Nephron progenitor cell (in vitro differentiated cells): ENCODE measurements around the gene SHISA4.

Experiments used
- DNase-seq: peaks from one replicate; pipeline ENCODE4 v3.0.0; 2021
- H3K27ac Mint-ChIP-seq: 2 replicates; pipeline ENCODE4 v1.8.0; 2021; ENCODE audit warnings: mild to moderate bottlenecking, moderate library complexity, mixed read lengths
- H3K27me3 Mint-ChIP-seq: 2 replicates; pipeline ENCODE4 v1.8.0; 2021; ENCODE audit warnings: mild to moderate bottlenecking, low read depth, mixed read lengths; ENCODE audit not compliant: poor library complexity
- H3K36me3 Mint-ChIP-seq: 2 replicates; pipeline ENCODE4 v1.8.0; 2021; ENCODE audit warnings: low read depth, mixed read lengths
- H3K4me1 Mint-ChIP-seq: 2 replicates; pipeline ENCODE4 v1.8.0; 2021; ENCODE audit warnings: mixed read lengths
- H3K4me3 Mint-ChIP-seq: 2 replicates; pipeline ENCODE4 v1.8.0; 2021; ENCODE audit warnings: mild to moderate bottlenecking, moderate library complexity, mixed read lengths
- H3K9me3 Mint-ChIP-seq: 2 replicates; pipeline ENCODE4 v1.8.0; 2021; ENCODE audit warnings: mild to moderate bottlenecking, moderate library complexity, mixed read lengths
- TF ChIP-seq, protein P1 (sequence below): fragments of 200-600 bp; sonication (generic); IDR thresholded peaks from 2 replicates; pipeline ENCODE4 v1.5.0; 2021; ENCODE audit warnings: antibody characterized with exemption

SHISA4 gene

DNA sequence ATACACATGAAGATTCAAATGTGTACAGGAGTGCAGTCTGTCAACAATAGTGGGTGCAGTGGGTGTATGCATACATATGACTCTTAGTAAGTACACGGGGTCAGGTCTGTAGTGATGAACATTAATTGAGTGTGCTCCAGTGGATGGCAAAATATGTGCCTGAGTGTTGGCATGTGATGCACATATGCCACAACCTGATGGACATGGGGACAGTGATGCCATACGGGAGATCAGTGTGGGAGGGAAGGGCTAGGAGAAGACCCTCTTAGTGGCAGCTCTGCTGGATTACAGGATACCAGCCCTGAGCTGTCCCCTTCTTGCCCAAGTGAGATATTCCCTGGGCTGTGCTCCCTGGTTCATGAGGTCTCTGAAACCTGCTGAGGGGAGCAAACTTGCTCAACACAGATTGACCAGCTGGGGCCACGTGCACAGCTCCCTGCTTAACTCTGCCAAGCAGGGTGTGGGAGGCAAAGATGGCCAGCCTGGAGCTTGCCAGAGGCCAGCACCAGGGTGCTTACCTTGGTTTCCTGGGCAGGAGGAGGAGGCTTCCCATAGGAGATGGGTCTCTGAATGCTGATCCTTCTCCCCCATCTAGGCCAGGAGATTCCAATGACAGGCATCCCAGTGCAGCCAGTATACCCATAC lies 2.2 kb downstream of the SHISA4 start:
- peaks cover 21% of the 10 kb centered on the region for H3K27me3 Mint-ChIP-seq
- no peak overlapping the region for H3K4me3 Mint-ChIP-seq
- H3K36me3 Mint-ChIP-seq = no peaks in the 10 kb centered on the region
- H3K9me3 Mint-ChIP-seq = no peaks in the 10 kb centered on the region
- peaks cover 52% of the 10 kb centered on the region for H3K4me1 Mint-ChIP-seq
- no peak overlapping the region for H3K27ac Mint-ChIP-seq
- DNase-seq = no peak
- TF ChIP-seq, protein P1, sequence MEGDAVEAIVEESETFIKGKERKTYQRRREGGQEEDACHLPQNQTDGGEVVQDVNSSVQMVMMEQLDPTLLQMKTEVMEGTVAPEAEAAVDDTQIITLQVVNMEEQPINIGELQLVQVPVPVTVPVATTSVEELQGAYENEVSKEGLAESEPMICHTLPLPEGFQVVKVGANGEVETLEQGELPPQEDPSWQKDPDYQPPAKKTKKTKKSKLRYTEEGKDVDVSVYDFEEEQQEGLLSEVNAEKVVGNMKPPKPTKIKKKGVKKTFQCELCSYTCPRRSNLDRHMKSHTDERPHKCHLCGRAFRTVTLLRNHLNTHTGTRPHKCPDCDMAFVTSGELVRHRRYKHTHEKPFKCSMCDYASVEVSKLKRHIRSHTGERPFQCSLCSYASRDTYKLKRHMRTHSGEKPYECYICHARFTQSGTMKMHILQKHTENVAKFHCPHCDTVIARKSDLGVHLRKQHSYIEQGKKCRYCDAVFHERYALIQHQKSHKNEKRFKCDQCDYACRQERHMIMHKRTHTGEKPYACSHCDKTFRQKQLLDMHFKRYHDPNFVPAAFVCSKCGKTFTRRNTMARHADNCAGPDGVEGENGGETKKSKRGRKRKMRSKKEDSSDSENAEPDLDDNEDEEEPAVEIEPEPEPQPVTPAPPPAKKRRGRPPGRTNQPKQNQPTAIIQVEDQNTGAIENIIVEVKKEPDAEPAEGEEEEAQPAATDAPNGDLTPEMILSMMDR = no peak

DNA sequence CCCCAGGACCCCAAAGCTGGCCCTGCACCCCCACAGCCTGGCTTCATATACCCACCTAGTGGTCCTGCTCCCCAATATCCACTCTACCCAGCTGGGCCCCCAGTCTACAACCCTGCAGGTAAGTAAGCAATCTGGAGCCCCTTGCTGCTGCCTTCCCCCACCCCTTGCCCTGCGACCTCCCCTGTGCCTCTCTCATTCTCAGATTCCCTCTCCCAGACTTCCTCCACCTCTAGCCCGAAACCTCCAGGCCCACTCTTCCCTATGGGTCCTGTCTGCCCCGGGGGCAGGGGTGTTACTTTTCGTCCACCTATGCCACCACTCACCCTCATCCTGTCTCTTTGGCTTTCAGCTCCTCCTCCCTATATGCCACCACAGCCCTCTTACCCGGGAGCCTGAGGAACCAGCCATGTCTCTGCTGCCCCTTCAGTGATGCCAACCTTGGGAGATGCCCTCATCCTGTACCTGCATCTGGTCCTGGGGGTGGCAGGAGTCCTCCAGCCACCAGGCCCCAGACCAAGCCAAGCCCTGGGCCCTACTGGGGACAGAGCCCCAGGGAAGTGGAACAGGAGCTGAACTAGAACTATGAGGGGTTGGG lies 2.9 kb downstream of the SHISA4 start:
- H3K27ac Mint-ChIP-seq = no peak overlapping the region
- no peaks in the 10 kb centered on the region for H3K9me3 Mint-ChIP-seq
- no peak for DNase-seq
- H3K4me3 Mint-ChIP-seq = no peak overlapping the region
- H3K27me3 Mint-ChIP-seq = peaks cover 24% of the 10 kb centered on the region
- peaks cover 56% of the 10 kb centered on the region for H3K4me1 Mint-ChIP-seq
- TF ChIP-seq, protein P1 = no peak
- H3K36me3 Mint-ChIP-seq = no peaks in the 10 kb centered on the region

DNA sequence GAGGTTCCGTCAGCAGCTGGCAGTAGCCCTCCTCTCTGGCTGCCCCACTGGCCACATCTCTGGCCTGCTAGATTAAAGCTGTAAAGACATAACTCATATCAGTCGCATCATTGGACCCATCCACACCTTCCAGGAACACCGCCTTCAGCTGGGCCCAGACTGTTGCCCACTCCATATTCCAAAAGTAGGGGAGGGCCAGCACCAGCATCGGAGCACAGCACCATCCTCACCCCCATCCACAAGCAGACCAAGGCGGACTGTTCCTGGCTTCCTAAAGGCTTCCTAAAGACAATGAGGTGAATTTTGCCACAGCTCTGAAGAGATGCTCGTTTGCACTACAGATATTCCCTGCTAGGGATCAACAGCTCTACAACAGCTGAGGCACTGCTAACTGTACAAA lies 3.5 kb downstream of the SHISA4 start:
- no peaks in the 10 kb centered on the region for H3K36me3 Mint-ChIP-seq
- H3K4me3 Mint-ChIP-seq = no peak overlapping the region
- no peak overlapping the region for H3K27ac Mint-ChIP-seq
- no peak for DNase-seq
- H3K4me1 Mint-ChIP-seq = peaks cover 56% of the 10 kb centered on the region
- TF ChIP-seq, protein P1 = no peak
- H3K9me3 Mint-ChIP-seq = no peaks in the 10 kb centered on the region
- H3K27me3 Mint-ChIP-seq = peaks cover 24% of the 10 kb centered on the region

DNA sequence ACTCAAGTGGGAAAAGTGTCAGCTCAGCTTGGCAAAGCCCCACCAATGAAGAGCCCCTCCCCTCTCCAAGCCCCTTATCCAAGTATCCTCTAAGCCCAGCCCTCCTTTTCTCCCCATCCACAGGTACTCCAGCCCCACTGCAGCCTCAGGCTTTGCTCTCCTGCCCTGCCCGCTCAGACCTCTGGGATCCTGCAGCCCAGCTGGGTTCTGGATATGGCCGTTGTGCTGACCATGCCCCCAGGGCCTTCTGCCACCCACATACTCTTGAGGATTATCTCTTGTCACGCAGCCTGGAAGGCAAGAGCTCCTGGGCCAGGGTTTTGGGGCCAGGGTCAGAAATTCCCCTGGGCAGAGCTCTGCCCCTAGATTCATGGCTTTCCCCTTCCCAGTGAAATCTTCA lies 4.7 kb downstream of the SHISA4 start:
- Mint-ChIP-seq H3K9me3 (no peaks in the 10 kb centered on the region), H3K4me1 (peaks cover 49% of the 10 kb centered on the region), H3K27me3 (peaks cover 24% of the 10 kb centered on the region), H3K36me3 (peaks cover 8% of the 10 kb centered on the region), H3K27ac (no peak overlapping the region), H3K4me3 (peak overlapping the region; percentile 36)
- DNase-seq = no peak
- TF ChIP-seq, protein P1 = no peak

DNA sequence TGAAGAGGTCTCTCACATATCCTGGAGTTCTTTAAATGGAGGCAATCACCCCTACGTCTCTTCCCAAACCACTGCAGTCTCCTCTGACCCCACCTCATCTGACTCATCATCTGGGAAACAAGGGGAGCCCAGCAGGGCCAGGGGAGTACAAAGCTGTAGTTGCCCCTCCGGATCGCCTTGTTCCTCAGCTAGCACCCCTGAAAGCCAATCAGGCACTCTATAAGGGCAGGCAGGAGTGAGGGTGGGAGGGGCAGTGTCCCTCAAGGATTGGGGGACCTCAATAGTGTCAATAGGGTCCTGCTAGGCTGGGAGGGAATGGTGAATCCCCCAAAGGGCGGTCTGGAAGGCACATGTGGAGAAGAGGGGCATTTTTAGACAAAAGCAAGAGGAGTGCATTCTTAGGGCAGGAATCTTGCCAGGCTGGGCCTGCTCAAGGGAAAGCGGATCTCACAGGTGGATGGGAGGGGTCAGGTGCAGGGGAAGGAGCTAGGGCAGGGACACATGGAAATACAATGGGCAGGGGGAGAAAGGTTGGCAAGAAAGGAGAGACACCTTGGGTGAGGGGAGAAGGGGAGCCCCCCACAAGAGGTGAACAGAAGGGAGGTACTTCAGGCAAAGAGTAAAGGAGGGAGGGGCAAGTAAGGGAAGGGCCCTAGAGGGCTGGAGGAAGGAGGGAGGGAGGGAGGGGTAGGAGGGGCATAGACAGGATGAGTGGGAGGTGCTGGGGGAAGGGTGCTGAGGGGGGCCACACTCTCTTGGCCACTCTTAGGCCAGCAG lies 5.8 kb downstream of the SHISA4 start:
- H3K4me1 Mint-ChIP-seq = peaks cover 46% of the 10 kb centered on the region
- DNase-seq = no peak
- no peak overlapping the region for H3K4me3 Mint-ChIP-seq
- TF ChIP-seq, protein P1 = no peak
- H3K27me3 Mint-ChIP-seq = peaks cover 28% of the 10 kb centered on the region
- H3K27ac Mint-ChIP-seq = no peak overlapping the region
- peaks cover 15% of the 10 kb centered on the region for H3K36me3 Mint-ChIP-seq
- H3K9me3 Mint-ChIP-seq = no peaks in the 10 kb centered on the region
